IPS-NIHi7 (cell line): Measurements from ENCODE around the gene BOLL.
A peak's percentile ranks its signal among the peaks of the same experiment; 100 is the strongest.
"Not testable (repeated sequence)": the region's sequence is repeated elsewhere in the genome, so short reads cannot be mapped to it uniquely, and the experiment has no call there.

ENCODE experiments used
- DNase-seq: peaks from one replicate; pipeline ENCODE4 v3.0.0; 2012; ENCODE audit warnings: mixed read lengths; ENCODE audit errors: extremely low spot score

BOLL gene

GRCh38 chr2:197798187-197798586 lies 13.1 kb upstream of the BOLL start:
- DNase-seq = no peak

DNA sequence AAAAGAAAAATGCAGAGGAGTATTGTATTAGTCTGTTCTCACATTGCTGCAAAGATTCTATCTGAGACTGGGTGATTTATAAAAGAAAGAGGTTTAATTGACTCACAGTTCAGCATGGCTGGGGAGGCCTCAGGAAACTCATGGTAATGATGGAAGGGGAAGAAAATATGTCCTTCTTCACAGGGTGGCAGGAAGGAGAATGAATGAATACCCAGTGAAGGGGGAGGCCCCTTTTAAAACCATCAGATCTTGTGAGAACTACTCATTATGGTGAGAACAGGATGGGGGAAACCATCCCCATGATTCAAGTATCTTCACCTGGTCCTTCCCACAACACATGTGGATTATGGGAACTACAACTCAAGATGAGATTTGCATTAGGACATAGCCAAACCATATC lies 10.2 kb upstream of the BOLL start:
- DNase-seq = no peak

DNA sequence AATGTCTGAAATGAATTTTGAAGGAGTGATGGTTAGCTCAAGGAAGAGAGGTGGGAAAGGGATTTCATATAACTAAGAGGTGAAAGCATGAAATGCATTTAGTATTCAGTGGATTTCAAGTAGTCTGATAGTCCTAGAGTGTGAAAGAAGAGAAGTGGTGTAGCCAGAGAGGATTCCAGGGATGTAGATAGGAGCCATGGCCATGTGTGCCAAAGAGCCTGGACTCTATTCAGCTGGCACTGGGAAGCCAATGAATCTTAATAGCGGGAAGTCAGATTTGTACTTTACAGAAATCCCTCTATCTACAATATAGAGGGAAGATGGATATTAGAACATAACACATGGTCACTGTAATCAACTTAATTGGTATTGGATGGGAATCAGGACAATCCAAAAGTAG lies 8.3 kb upstream of the BOLL start:
- DNase-seq = no peak

DNA sequence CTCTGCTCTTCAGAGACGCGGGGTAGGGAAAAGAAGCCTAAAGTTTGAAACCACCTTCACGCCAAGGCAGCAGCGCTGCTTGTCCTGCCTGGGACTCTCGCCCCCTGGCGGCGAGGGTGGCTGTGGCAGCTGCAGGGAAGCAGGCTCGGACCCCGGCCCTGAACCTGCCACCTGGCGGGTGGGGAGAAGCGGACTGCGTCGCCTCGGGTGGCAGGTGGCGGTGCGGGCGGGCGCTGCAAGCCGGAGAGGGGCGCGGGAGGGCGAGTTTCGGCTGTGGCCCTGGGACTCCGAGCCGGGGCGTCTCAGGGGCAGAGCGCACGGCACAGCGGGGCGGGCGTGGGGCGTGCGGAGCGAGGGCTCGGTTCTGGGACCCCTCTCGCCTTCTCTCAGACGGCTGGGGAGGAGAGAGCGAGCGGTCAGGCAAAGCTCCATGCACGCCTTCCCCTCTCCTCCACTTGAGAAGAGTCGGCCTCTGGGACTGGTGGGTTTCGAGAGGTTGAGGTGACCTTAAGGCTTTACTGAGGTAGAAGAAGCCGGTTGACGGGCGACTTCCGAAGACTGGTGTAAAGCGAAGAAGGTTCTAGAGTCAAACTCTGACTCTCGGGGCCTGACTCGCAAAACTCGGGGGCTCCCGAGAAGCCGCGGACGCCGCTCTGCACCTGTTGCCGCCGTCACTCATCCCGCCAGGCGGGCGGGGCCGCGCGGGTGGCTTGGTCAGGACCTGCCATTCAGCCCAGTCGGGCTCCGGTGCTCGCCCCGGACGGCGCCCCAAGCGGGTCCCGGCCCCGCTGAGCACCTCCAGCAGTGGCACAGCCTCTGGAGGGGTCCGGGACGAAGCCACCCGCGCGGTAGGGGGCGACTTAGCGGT lies 1.1 kb upstream of the BOLL start:
- peak; percentile 86 for DNase-seq

DNA sequence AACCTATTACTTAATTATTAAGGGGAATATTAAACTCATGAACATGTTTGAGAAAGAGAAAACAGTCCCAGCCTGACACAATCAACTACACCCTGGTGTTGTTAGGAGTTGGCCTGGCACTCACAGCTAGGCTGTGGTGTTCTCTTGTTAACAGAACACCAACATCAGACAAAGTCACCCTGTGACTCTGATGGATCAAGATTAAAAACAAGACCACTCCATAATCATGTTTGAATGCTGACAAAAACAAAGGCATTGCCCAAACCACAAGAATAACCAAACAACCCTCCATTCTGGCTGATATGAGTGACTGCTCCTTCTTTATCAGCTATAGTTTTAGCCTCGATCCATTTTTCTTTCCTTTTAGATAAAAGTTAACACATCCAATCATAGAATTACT lies 3.0 kb downstream of the BOLL start:
- no peak for DNase-seq

- DNase-seq = no peak
These were observed 5.9 kb downstream of the BOLL start for GRCh38 chr2:197779261-197779660.

DNA sequence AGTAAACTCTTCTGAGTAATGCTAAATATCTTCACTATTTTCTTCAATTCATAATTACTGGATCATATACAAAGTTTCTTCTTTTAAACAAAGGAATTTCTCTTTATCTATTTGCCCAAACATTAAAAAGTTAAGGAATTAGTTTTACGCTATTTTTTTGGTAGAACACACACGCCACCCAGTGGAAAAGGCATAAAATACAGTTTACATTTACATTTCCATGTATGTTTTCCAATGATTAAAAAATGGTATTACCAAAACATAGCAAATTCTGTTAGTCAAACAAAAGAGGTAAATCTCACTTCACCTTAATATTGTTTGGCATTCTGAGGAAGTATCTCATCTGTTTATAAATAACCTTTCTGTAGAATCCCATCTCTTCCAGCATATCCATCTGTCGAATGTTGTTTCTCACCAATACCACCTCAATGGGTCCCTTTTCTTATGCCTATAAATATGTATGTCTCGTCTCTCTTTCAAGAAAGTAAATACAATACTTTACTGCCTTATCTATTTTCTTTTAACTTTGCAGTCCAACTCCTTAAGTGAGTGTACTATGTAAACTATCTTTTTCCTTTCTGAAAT lies 7.2 kb downstream of the BOLL start:
- no peak for DNase-seq

DNA sequence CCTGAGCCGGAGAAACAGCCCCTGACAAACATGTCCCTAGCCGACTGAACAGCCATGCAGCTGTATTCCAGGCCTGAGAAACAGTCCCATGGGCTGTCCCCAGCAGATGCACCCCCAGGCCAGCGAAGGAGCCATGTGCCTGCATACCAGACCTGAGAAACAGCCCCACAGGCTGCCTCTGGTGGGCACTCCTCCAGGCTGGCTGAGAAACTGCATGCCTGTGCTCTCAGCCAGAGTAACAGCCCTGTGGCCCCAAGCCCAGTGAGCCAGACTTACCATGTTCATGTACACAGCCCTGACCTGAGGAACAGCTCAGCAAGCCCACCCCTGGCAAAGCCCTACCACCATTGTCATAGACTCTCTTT lies 24.8 kb downstream of the BOLL start:
- no peak for DNase-seq

GRCh38 chr2:197759625-197760292 lies 25.4 kb downstream of the BOLL start:
- no peak for DNase-seq

- DNase-seq = no peak
These were observed 26.1 kb downstream of the BOLL start for GRCh38 chr2:197759013-197759412.

GRCh38 chr2:197740200-197740599 lies 44.9 kb downstream of the BOLL start:
- DNase-seq = no peak

DNA sequence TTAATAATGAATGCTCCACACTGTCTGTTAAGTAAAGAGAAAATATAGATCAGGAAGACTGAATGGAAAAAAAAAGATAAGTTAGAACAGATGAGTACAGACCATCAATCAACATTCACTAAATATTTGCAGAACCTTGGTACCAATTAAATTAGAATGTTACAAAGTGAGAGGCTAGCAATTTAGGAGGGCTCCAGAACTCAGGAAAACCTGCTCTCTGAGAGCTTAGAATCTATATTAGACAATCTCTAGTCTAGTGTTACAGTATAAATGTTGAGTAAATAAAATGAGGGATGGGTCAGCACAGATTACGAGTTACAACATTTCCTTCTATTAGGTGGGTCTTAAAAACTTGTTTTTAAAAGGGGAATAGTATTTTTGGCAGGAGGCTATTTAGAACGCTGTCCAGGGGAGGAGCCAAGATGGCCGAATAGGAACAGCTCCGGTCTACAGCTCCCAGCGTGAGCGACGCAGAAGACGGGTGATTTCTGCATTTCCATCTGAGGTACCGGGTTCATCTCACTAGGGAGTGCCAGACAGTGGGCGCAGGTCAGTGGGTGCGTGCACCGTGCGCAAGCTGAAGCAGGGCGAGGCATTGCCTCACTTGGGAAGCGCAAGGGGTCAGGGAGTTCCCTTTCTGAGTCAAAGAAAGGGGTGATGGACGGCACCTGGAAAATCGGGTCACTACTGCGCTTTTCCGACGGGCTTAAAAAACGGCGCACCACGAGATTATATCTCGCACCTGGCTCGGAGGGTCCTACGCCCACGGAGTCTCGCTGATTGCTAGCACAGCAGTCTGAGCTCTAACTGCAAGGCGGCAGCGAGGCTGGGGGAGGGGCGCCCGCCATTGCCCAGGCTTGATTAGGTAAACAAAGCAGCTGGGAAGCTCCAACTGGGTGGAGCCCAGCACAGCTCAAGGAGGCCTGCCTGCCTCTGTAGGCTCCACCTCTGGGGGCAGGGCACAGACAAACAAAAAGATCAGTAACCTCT lies 56.3 kb downstream of the BOLL start:
- DNase-seq = not testable (repeated sequence)

GRCh38 chr2:197727011-197727410 lies 58.1 kb downstream of the BOLL start:
- no peak for DNase-seq

GRCh38 chr2:197717863-197718262 lies 67.3 kb downstream of the BOLL start:
- DNase-seq = no peak

DNA sequence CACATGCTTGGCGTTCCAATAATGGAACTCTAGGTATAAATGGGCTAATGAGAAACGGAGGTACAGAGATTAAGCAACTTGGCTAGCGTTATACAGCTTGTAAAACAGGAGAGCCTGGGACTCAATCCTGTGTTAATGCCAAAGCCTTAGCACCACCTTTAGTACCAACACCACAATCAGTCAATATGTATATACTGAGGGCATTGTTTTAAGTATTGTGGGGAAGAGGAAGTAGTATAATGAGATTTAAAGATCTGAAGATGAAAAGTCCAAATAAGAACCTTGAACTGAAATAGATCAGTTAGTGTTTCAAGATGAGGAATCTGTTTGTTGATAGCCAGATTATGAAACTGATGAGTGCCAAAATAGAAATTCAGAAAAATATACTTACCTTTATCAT lies 71.8 kb downstream of the BOLL start:
- no peak for DNase-seq

GRCh38 chr2:197711578-197711977 lies 73.5 kb downstream of the BOLL start:
- DNase-seq = no peak

DNA sequence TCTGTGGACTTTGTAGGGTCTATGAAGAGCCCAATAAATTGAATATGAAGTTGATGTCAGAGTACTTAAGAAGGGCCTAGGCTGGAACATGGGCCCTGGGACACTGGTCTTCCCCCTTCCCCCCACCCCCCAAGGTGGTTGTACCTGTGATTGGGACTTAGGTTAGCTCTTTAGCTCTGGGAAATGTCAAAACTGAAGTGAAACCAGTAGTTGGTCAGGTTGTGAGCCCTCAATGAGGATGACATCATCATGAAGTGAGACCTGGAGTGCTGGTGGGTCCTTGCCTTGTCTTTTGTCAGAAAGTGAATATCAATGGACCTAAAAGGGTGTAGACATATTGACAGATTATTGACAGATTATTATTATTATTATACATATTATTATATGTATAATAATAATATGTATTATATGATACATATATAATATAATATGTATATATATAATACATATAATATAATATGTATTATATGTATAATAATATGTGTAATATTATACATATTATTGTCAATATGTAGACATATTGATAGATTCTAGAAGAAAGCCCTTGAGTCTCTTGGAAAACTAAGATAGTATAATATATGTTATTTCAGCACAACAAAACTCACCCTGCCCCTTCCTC lies 74.6 kb downstream of the BOLL start:
- DNase-seq = no peak

DNA sequence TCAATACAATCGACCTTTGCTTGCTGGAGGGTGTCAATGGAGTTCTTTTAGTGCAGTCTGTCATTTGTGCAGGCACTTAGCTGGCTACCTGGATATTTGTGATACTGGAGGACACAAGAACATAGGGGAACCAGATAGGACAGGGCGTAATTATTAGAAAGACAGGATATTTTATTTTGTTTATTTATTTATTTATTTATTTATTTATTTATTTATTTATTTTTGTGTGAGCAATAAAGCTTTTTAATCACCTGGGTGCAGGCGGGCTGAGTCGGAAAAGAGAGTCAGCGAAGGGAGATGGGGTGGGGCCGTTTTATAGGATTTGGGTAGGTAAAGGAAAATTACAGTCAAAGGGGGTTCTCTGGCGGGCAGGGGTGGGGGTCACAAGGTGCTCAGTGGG lies 76.0 kb downstream of the BOLL start:
- not testable (repeated sequence) for DNase-seq

GRCh38 chr2:197708331-197708730 lies 76.8 kb downstream of the BOLL start:
- DNase-seq = no peak

- DNase-seq = peak; percentile 26
These were observed 77.6 kb downstream of the BOLL start for GRCh38 chr2:197707316-197708213.
